Esophagus muscularis mucosa (tissue), 4 donors: Measurements from ENCODE around the gene CCNK. TPM values are rescaled to one million over a fixed set of nuclear protein-coding genes. Genes with fewer than 3 reads are reported as not detected.

ENCODE experiments used
- DNase-seq: peaks from one replicate; pipeline ENCODE4 v3.0.0-alpha.2; 2017; ENCODE audit errors: extremely low spot score
- H3K27ac ChIP-seq, 4 donors: fragments of 200-600 bp; sonication (generic); replicated peaks in 1 of 4; 1 replicate in 3 of 4; 2 replicates in 1 of 4; pipeline ENCODE4 v1.5.1; 2016 to 2019; ENCODE audit warnings: mild to moderate bottlenecking in 1 of 4
- H3K27me3 ChIP-seq, 4 donors: fragments of 200-600 bp; sonication (generic); one replicate each; pipeline versions ENCODE4 v1.5.1 to v1.6.0; 2016 to 2019
- H3K36me3 ChIP-seq, 4 donors: fragments of 200-600 bp; sonication (generic); one replicate each; pipeline ENCODE4 v1.5.1; 2016 to 2019
- H3K4me1 ChIP-seq, 4 donors: fragments of 200-600 bp; sonication (generic); one replicate each; pipeline ENCODE4 v1.5.1; 2016 to 2019
- H3K4me3 ChIP-seq, 4 donors: fragments of 200-600 bp; sonication (generic); 1 replicate in 2 of 4; 2 replicates in 2 of 4; pipeline ENCODE4 v1.5.1; 2016 to 2019; ENCODE audit warnings: mild to moderate bottlenecking in 4 of 4, moderate library complexity in 1 of 4
- H3K9me3 ChIP-seq, 4 donors: fragments of 200-600 bp; sonication (generic); 1 replicate in 3 of 4; 2 replicates in 1 of 4; pipeline ENCODE4 v1.5.1; 2016 to 2019
- EP300 ChIP-seq: sonication (generic); formaldehyde crosslinking; IDR thresholded peaks from one replicate; pipeline ENCODE4 v1.6.1; 2017; ENCODE audit warnings: antibody characterized with exemption
- POLR2A ChIP-seq: fragments of 450-650 bp; IDR thresholded peaks from one replicate; pipeline ENCODE4 v1.6.1; 2017; ENCODE audit warnings: antibody characterized with exemption, moderate library complexity, mild to moderate bottlenecking, low read depth
- POLR2AphosphoS5 ChIP-seq, 2 donors: sonication (generic); formaldehyde crosslinking; IDR thresholded peaks; one replicate each; pipeline ENCODE4 v1.6.1; 2017; ENCODE audit warnings: antibody characterized with exemption in 2 of 2
- WGBS: methylation state at CpG from one replicate; pipeline ENCODE4 v1.1.5; 2018; 5-methylcytosine and 5-hydroxymethylcytosine counted together
- intact Hi-C: fragments of 100-400 bp; cut with DNase I; formaldehyde crosslinking; loops from one replicate; pipeline ENCODE4 v1.15.1; 2023
- total RNA-seq, 4 donors: library from RNA; depleted of rRNA; stranded (reverse); fragments of >200 nt; gene quantifications; one replicate each; pipeline versions ENCODE4 v1.1.0 to v1.2.1, GENCODE V29; 2016
- TF ChIP-seq, protein P1 (sequence below), 3 experiments: fragments of 200-600 bp in 2 of 3; fragments of 450-650 bp in 1 of 3; sonication (generic) in 2 of 3; IDR thresholded peaks; one replicate each; pipeline ENCODE4 v1.5.1; 2017 to 2019; ENCODE audit warnings: antibody characterized with exemption in 3 of 3, mild to moderate bottlenecking in 2 of 3, moderate library complexity in 1 of 3

Gene CCNK
- total RNA-seq, 4 donors from 2014 or later, result 10.4 to 21.2 (median 16.5) TPM

DNA sequence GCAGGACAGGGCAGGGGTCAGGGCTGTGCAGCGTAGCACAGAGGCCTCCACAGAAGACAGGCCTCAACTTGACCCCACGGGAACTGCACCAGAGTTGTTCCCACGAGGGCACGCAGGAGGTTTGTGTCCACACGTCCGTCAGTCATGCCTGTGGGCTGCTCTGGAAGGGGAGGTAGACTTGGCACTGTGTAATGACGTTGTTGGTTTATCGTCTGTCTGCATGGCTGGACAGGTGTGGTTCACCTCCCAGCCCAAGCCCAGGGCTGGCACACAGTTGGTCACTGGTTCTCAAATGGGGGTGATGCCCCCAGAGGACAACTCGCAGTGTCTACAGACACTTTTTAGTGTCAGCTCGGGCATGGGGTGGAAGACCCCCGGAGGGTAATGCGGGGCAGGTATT lies 45.8 kb downstream of the CCNK start:
- DNase-seq, result no peak
- Histone ChIP-seq H3K9me3 (no peaks in the 10 kb centered on the region), H3K27ac (no peak overlapping the region), H3K4me3 (no peak overlapping the region), H3K27me3 (no peaks in the 10 kb centered on the region), H3K36me3 (peaks cover 0 to under 1% (median 0%) of the 10 kb centered on the region in 4 donors), H3K4me1 (peaks cover 49 to 87% (median 66%) of the 10 kb centered on the region in 4 donors)
- intact Hi-C loops, result loop anchor here (5.0 kb wide), 1 partner anchor 35 kb away; no protein-coding TSS in a partner anchor
- WGBS, result 77% methylated on average over 11 of the region's 12 CpGs
- TF ChIP-seq EP300 (no peak), POLR2AphosphoS5 (IDR thresholded peaks at IDR 0.05) (no peak), POLR2A (no peak)
- TF ChIP-seq, protein P1, sequence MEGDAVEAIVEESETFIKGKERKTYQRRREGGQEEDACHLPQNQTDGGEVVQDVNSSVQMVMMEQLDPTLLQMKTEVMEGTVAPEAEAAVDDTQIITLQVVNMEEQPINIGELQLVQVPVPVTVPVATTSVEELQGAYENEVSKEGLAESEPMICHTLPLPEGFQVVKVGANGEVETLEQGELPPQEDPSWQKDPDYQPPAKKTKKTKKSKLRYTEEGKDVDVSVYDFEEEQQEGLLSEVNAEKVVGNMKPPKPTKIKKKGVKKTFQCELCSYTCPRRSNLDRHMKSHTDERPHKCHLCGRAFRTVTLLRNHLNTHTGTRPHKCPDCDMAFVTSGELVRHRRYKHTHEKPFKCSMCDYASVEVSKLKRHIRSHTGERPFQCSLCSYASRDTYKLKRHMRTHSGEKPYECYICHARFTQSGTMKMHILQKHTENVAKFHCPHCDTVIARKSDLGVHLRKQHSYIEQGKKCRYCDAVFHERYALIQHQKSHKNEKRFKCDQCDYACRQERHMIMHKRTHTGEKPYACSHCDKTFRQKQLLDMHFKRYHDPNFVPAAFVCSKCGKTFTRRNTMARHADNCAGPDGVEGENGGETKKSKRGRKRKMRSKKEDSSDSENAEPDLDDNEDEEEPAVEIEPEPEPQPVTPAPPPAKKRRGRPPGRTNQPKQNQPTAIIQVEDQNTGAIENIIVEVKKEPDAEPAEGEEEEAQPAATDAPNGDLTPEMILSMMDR (IDR thresholded peaks at IDR 0.05), result no peak

DNA sequence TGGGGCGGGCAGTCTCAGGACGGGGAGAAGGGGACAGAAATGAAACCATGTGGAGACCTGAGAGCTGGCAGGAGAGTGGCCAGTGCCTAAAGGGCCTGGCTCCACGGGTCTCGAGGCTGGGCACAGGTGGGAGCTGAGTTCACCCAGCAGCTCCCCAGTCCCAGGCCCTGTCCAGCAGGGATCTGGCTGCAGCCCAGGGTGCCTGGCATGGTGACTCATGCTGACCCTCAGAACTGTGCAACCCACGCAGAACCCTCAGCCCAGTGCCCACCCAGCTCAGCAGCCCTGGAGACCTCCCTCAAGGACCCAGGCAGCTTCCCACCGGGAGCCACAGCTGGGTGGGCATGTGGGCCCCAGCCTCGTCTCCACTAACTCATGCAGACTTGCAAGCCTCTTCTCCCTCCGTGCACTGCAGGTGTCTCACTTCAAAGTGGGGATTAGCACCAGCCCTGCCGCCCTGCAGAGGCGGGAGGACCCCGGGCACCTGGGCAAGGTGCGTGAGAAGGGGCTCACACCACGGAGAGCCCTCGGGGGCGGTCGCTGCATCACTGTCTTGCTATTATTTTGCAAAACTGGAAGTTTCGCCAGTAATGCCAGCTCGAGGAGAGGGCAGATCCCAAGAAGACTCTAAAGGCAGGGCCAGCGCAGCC lies 46.3 kb downstream of the CCNK start:
- DNase-seq, result no peak
- 88% methylated on average over 16 of the region's 19 CpGs for WGBS
- H3K36me3 ChIP-seq, result no peaks in the 10 kb centered on the region
- H3K9me3 ChIP-seq, result no peaks in the 10 kb centered on the region
- no peaks in the 10 kb centered on the region for H3K27me3 ChIP-seq
- H3K4me3 ChIP-seq, result no peak overlapping the region
- intact Hi-C loops, result loop anchor here (5.0 kb wide), 1 partner anchor 35 kb away; no protein-coding TSS in a partner anchor
- no peak overlapping the region for H3K27ac ChIP-seq
- TF ChIP-seq EP300, result no peak
- no peak for TF ChIP-seq POLR2AphosphoS5 (IDR thresholded peaks at IDR 0.05)
- peaks cover 44 to 86% (median 64%) of the 10 kb centered on the region in 4 donors for H3K4me1 ChIP-seq

DNA sequence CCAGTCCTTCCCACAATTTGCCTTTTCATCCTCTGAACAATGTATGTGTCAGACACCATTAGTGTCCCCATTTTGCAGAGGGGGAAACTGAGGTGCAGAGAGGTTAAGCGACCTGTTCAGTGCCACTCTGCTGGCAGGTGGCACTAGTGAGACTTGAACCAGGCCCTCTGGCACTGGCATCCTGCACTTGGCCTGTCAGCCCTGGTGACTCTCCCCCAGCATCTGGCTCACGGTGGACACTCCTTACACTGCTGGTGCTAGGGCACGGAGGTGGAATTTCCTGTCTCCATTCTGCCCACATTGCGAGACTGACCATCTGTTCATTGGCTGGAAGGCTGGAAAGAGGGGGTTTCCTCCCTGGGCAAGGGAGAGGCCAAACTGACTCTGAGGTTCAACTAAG lies 48.7 kb downstream of the CCNK start:
- peaks cover 25 to 75% (median 51%) of the 10 kb centered on the region in 4 donors for H3K4me1 ChIP-seq
- WGBS, result 75% methylated on average over 3 of the region's 4 CpGs
- intact Hi-C loops, result loop anchor here (5.0 kb wide), 1 partner anchor 32 kb away; no protein-coding TSS in a partner anchor
- H3K9me3 ChIP-seq, result no peaks in the 10 kb centered on the region
- H3K27ac ChIP-seq, result no peak overlapping the region
- H3K36me3 ChIP-seq, result no peaks in the 10 kb centered on the region
- no peak for DNase-seq
- no peak overlapping the region for H3K4me3 ChIP-seq
- no peaks in the 10 kb centered on the region for H3K27me3 ChIP-seq
- TF ChIP-seq EP300 (no peak), POLR2AphosphoS5 (IDR thresholded peaks at IDR 0.05) (no peak), POLR2A (no peak)
- TF ChIP-seq, protein P1 (IDR thresholded peaks at IDR 0.05), result no peak

DNA sequence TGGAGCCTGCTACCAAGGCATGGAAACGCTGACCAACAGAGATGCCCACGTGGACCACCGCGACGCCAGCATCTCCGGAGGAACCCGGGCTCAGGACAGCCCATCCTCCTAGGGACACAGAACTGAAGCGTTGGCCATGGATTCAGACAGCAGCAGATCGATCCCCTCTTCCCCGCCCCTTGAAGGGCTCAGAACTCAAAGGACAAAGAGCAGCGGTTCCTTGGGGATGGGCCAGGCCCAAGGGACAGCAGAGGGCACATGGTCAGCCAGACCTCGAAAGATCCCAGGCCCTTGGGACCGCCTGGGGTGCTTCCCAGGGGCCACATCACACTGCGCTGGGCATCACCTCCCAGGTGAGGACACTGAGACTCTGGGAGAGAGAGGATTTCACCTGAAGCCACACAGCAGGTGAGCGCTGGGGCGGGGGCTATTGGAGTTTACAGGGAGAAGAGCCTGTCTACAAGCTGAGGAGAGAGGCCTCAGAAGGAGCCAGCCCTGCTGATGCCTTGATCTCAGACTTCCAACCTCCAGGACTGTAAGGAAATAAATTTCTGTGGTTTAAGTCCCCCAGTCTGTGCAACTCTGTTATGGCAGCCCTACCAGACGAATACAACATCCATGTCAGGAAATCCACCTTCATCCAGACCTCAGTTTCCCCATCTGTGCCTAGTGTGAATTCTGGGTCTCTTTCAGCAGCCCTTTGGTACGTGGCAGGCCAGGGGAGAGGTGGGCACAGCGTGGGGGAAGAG lies 49.4 kb downstream of the CCNK start:
- Histone ChIP-seq H3K4me3 (no peak overlapping the region), H3K9me3 (no peaks in the 10 kb centered on the region), H3K4me1 (peaks cover 24 to 75% (median 51%) of the 10 kb centered on the region in 4 donors), H3K27ac (peak overlapping the region; percentile 35 to 62 (median 46)), H3K36me3 (no peaks in the 10 kb centered on the region), H3K27me3 (no peaks in the 10 kb centered on the region)
- intact Hi-C loops, result no loop called here
- no peak for DNase-seq
- TF ChIP-seq POLR2A (no peak), POLR2AphosphoS5 (IDR thresholded peaks at IDR 0.05) (no peak), EP300 (no peak)
- TF ChIP-seq, protein P1 (IDR thresholded peaks at IDR 0.05), result no peak
- WGBS, result 81% methylated on average over 5 of the region's 19 CpGs
